SIG-M5 (cell line): ENCODE data around the gene CACNB1.

Source experiments
- DNase-seq: peaks from one replicate; lab custom pipeline; 2025; lab: John Stamatoyannopoulos, UW

Gene CACNB1

DNA sequence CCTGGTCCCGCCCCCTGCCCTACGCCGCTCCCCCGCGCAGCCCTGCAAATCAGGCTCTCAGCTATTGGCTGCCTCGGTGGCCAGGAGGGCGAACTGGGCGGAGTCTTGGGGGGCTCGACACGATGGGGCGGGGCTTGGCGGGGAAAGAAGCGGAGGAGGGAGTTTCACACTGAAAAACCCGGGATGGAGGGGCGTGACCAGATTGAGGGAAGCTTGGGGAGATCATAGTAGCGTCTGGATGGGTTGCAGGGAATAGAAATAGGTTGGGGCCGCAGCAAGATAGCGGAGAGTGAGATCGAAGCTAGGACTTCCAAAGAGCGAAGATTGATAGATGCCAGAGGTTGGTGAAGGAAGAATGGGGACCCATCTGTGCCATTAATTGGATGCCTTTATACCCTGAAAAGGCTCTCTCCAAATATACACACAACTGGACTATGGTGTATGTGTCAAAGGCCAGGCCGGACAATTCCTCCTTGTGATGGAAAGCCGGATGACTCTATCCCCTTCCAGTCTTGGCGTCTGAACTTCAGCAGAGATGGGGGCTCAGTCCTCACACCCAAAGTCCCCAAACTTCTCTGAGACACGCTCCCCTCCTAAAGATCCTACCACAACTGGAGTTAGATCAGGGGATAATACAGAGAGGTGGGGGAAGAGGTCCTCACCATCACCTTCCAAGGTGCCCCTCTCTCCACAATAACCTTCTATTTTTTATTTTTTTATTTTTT lies 28.7 kb upstream of the CACNB1 start:
- DNase-seq, result no peak

DNA sequence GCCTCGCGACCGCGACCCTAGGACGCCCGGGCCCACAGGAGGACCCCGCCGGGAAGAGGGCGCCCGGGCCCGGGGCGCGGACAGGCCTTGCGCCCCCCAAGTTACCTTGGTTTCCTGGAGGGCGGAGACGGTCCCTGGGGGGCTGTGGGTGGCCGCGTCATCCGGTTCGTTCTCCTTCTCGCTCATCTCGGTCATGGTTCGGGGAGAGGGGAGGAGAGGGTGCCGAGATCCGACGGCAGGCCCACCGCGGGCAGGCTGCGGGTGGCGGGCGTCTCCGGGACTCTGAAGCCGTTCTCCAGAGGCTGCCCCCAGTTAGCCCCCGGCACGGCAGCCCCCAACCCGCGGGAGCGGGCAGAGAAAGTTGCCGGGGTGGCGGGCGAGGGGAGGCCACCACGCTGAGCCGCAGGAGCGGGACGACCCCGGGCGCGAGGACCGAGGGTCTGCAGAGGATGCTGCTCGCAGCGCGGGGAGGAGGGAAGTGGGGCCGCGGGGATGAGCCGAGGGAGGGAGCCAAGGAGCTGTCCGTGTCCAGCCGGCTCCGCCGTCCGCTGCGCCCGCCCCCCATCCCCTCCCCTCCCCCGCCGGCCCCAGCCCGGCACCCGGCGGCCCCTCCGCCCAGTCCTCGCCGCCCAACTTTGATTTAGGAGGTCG lies 28.0 kb upstream of the CACNB1 start, which contains the start of gene STAC2:
Gene STAC2, minus strand, starts transcription at position 638 of the 651 bp plus-strand sequence. Its CDS starts 443 bp downstream, at position 195.
- DNase-seq, result no peak

GRCh38 chr17:39224778-39225307 lies 27.4 kb upstream of the CACNB1 start:
- no peak for DNase-seq

- DNase-seq, result no peak
Measured at GRCh38 chr17:39223907-39224777, 26.7 kb upstream of the CACNB1 start.

DNA sequence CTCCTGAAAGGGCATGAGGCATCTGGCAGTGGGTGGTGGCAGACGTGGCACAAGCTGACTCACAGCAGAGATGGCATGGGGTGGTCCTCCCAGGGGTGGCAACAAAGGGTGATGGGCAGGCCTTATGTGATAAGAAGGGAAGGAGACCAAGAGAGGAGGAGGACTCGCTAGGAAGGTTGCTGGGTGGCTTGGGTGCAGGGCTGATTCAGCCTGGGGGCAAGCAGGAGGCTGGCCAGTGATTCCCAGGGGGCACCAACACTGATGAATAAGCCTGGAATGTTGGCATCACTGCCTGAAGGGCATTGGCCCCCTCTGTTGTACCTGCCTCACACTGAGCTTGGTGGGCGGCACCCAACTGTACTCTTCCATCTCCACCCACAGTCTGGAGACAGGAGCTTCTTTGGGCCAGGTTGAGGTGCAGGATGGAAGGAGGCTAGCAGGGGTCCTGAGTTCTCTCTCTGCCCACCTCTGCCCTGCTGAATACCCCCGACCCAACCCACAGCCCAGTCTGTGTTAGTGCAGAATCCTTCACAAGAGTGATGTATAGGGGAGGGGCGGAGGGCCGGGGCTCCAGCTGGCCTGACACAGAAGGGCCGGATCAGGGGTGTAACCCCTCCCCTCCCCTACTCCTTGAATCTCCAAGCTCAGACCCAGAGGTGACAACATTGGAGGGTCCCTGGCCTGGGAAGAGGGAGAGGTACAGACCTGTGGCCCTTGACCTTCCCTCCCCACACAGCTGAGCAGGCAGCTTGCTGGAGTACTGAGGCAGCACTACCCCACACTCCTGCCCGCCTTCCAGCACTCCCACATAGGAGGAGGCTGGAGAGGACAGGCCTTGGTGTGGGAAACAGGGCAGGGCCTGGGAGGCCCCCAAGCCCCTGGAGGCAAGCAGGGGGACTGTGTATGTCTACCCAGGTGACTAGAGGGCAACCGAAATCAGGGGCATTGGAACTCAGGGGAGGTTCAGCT lies 25.7 kb upstream of the CACNB1 start:
- no peak for DNase-seq

DNA sequence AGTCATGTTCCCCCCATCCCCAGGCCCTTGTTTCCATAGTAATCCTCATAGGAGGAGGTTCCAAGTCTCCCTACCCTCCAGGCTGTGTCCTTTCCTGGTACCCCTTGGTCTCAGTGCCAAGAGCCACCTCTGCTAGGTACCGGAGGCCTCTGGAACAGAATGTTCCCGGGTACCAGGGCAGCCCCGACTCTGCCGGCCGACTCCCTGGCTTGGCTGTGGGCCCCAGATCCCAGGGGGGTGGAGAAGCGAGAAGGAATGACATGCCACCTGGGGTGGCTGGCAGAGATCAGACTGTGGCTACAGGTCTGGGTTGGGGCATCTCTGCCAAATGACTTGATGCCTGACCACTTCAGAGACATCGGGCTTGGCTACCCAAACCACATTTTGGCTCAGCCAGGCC lies 24.7 kb upstream of the CACNB1 start:
- no peak for DNase-seq

DNA sequence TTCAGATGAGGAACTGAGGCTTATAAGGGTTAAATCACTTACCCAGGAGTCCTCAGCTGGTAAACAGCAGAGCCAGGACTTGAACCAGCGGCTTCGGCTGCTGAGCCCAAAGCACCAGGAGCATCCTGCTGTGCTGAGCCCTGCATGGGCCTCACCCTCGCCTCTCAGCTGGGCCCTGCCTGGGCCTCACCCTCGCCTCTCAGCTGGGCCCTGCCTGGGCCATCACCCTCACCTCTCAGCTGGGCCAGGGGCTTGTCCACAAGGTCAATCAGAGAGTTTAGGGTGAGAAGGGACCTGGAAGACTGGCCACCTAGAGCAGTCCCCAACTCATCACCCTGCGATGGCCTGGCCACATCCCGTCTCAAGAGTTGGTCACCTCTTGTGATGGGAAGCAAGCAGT lies 24.1 kb upstream of the CACNB1 start:
- DNase-seq, result no peak

DNA sequence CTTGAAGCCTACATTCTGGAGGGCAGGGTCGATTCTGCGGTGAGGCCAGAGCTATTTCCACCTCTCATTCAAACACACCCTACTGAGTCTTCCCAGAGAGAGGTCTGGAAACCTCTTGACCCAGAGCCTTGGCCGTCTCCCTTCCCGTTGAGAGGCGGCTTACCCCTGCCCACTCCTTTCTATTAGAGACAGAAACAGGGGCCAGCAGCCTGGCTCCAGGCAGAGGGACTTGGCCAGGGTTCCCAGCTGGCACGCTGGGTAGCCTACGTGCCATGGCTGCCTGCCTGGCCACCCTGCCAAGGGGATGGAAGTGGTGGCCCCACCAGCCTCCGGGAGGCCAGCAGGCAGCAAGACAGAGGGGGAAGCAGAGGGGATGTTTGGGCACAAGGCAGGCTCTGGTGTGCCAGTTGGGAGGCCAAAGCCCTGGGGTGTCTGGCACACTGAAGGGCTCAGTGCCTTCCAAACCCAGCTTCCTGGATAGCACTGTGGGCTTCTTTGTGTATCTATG lies 22.2 kb upstream of the CACNB1 start:
- no peak for DNase-seq

- no peak for DNase-seq
Measured at GRCh38 chr17:39218906-39219305, 21.4 kb upstream of the CACNB1 start.

- no peak for DNase-seq
Measured at GRCh38 chr17:39217734-39218369, 20.4 kb upstream of the CACNB1 start.

DNA sequence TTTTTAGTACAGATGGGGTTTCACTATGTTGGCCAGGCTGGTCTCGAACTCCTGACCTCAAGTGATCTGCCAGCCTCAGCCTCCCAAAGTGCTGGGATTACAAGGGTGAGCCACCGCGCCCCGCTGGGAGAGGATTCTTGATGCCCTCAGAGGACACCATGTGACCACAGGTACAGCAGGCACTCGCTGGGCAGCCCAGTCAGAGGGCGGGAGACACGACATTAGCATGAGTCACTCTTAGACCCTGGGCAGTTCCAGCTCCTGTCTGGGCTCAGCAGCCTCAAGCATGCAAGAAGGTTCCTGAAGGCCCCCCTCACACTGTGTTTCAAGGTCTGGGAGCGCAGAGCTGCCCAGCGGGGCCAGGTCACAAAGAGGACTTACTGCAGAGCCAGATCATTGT lies 16.4 kb upstream of the CACNB1 start:
- DNase-seq, result no peak

- no peak for DNase-seq
Measured at GRCh38 chr17:39212841-39213480, 15.5 kb upstream of the CACNB1 start.

GRCh38 chr17:39212195-39212810 lies 14.8 kb upstream of the CACNB1 start:
- no peak for DNase-seq

- DNase-seq, result no peak
Measured at GRCh38 chr17:39210093-39210434, 12.6 kb upstream of the CACNB1 start.

DNA sequence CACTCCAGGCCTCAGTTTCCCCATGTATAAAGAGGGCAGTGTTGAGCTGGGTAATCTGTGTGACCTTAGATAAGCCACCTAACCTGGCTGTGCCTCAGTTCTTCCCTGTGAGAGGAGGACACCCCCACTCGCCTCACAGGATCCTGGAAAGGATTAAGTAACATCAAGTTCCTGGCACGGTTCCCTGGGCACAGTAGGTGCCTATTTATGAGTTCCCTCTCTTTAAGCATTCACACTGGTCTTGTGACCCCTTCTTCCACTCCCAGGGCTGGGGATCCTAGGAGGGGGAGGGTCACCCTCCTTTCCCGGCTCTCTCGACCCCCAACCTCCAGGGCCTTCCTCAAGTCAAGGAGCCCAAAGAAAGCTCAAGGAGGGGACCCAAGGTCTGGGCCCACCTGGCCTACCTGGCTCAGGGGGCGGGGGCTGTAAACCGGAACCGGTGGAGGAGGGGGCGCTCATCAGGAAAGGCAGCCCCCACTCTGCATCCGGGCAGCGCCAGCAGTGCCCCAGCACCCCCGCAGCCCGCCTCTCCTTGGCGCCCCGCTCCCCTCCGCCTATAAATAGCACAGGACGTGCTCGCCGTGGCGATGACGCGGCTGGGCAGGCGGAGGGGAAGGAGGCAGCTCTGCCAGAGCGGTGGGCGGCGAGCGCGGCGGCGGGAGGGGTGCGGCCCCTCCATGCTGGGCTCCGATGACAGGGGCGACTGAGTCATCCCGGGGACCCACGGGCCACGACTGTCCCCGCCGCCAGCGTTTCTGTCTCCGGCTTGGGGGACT lies 12.0 kb upstream of the CACNB1 start:
- DNase-seq, result no peak

DNA sequence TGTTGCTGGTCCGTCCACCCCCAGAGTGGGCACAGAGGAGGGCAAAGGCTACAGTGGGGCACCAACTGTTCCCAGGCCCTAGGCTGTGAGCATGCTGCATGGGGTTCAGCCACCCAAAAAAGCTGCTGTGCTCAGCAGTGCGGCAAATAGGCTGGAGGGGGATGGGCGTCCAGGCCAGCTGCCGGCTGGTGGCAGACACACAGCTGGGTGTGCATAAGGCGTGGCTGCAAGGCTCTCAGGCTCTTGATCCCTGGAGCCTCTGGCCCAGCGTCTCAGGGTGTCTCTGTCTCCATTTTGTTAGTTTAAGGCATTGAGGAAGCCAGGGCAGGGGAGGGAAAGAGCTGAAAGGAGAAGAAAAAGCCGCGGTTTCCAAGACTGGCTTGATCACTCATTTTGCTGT lies 11.4 kb upstream of the CACNB1 start:
- DNase-seq, result no peak

- DNase-seq, result no peak
Measured at GRCh38 chr17:39208136-39208535, 10.7 kb upstream of the CACNB1 start.

- DNase-seq, result no peak
Measured at GRCh38 chr17:39205112-39205526, 7.7 kb upstream of the CACNB1 start.

- DNase-seq, result no peak
Measured at GRCh38 chr17:39204245-39204644, 6.8 kb upstream of the CACNB1 start.
